Panc1 (cell line): ENCODE measurements around the gene TNRC6A.

Source experiments
- SIN3A ChIP-seq: IDR thresholded peaks from 2 replicates; pipeline ENCODE4 v1.6.1; 2012; ENCODE audit warnings: low read depth, mild to moderate bottlenecking, low read length, moderate library complexity, borderline replicate concordance; ENCODE audit not compliant: insufficient read depth
- TF ChIP-seq, protein P1 (sequence below): fragments of 450-650 bp; IDR thresholded peaks from 2 replicates; pipeline ENCODE4 v1.5.1; 2017; ENCODE audit warnings: mild to moderate bottlenecking

DNA sequence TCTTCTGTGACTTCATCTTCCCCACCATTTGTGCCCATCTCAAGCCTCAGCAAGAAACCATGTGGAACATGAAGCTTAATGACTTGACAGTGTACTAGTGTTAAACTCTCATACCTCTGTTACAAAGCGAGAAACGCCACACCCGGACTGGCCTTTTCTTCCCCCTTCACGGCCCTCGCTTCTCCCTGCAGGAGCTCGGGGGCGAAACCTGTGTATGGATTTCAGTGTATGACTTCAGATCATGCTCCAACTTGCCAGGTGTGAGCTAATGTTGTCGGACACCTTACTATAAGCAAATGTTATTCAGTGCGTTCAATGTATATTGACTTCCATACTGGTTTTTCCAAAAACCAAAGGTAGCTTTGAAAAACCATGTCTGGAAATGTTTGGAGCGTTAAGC lies 96.2 kb downstream of the TNRC6A start:
- no peak for TF ChIP-seq SIN3A
- TF ChIP-seq, protein P1, sequence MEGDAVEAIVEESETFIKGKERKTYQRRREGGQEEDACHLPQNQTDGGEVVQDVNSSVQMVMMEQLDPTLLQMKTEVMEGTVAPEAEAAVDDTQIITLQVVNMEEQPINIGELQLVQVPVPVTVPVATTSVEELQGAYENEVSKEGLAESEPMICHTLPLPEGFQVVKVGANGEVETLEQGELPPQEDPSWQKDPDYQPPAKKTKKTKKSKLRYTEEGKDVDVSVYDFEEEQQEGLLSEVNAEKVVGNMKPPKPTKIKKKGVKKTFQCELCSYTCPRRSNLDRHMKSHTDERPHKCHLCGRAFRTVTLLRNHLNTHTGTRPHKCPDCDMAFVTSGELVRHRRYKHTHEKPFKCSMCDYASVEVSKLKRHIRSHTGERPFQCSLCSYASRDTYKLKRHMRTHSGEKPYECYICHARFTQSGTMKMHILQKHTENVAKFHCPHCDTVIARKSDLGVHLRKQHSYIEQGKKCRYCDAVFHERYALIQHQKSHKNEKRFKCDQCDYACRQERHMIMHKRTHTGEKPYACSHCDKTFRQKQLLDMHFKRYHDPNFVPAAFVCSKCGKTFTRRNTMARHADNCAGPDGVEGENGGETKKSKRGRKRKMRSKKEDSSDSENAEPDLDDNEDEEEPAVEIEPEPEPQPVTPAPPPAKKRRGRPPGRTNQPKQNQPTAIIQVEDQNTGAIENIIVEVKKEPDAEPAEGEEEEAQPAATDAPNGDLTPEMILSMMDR = no peak
